ENCODE data around the gene NOC4L. TPM values are rescaled to one million over a fixed set of nuclear protein-coding genes. Genes with fewer than 3 reads are reported as not detected.
A peak's percentile ranks its signal among the peaks of the same experiment; 100 is the strongest.

The NOC4L gene
- polyA plus RNA-seq, 3 donors = 7.3 to 18.0 (median 17.9) TPM

DNA sequence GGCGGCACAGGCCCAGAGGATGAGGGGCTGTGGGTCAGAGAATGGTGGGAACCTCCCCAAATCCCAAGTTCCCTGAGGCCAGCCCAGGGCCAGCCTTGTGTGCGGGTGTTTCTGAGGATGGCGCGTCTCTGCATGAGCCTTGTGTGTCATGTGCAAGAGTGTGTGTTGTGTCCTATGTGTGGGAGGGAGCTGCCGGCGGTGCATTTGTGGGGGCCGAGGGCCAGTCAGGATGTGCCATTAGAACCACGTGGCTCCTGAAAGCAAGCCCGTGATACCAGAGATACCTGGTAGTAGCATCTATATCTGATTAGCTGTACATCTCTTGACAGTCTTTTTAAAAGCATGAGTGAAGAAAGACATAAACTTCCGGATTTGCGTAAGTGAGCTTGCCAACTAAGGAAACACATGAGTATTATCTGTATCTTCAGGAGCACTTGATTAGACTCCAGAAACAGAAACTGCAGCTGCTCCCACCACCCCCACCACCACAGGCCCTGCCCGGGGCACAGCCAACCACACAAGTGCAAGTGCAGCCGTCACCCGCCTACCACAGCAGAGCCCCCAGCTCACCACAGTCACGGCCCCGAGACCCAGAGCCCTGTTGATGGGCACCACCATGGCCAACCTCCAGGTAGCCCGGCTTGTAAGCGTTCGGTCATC lies 19.4 kb upstream of the NOC4L start:
- no peak overlapping the region for H3K4me2 ChIP-seq (replicated peaks; ENCODE audit: extremely low read depth, low read length, poor library complexity, severe bottlenecking)
- peaks cover 1 to 8% (median 5%) of the 10 kb centered on the region in 7 donors for H3K9me3 Mint-ChIP-seq
- H4K20me1 ChIP-seq (ENCODE audit: insufficient read depth, low read length) = no peaks in the 10 kb centered on the region
- DNase-seq = peak in 1 of 3 donors; percentile 28
- H3K4me3 Mint-ChIP-seq = no peak overlapping the region
- no peaks in the 10 kb centered on the region for H3K4me1 Mint-ChIP-seq
- no peaks in the 10 kb centered on the region for H3K9me3 ChIP-seq (replicated peaks in 1 of 2; ENCODE audit: control insufficient read depth in 1 of 2, insufficient read depth in 1 of 2, low read length in 2 of 2)
- WGBS (ENCODE audit: insufficient coverage) = 87% methylated on average over 14 of the region's 19 CpGs
- no peak overlapping the region for H2AFZ ChIP-seq (ENCODE audit: insufficient read depth, low read depth, low read length, poor library complexity, severe bottlenecking)
- TF ChIP-seq, protein P1, sequence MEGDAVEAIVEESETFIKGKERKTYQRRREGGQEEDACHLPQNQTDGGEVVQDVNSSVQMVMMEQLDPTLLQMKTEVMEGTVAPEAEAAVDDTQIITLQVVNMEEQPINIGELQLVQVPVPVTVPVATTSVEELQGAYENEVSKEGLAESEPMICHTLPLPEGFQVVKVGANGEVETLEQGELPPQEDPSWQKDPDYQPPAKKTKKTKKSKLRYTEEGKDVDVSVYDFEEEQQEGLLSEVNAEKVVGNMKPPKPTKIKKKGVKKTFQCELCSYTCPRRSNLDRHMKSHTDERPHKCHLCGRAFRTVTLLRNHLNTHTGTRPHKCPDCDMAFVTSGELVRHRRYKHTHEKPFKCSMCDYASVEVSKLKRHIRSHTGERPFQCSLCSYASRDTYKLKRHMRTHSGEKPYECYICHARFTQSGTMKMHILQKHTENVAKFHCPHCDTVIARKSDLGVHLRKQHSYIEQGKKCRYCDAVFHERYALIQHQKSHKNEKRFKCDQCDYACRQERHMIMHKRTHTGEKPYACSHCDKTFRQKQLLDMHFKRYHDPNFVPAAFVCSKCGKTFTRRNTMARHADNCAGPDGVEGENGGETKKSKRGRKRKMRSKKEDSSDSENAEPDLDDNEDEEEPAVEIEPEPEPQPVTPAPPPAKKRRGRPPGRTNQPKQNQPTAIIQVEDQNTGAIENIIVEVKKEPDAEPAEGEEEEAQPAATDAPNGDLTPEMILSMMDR (IDR thresholded peaks at IDR 0.05) = no peak
- intact Hi-C loops (cut with micrococcal nuclease) = no loop called here
- peaks cover 52 to 59% of the 10 kb centered on the region in 2 donors for H3K36me3 Mint-ChIP-seq
- H3K27me3 ChIP-seq (ENCODE audit: control insufficient read depth in 2 of 2, insufficient read depth in 2 of 2, low read length in 2 of 2) = no peaks in the 10 kb centered on the region
- no peaks in the 10 kb centered on the region for H3K27me3 Mint-ChIP-seq (ENCODE audit: low read depth in 3 of 3)
- H3K27ac Mint-ChIP-seq = peak overlapping the region in 1 of 7 donors; percentile 0
- H3K79me2 ChIP-seq (ENCODE audit: insufficient read depth, low read length) = no peaks in the 10 kb centered on the region
- H3K4me3 ChIP-seq (replicated peaks in 1 of 3; ENCODE audit: low read depth in 2 of 3, low read length in 3 of 3) = no peak overlapping the region
- H3K27ac ChIP-seq (ENCODE audit: low read depth in 1 of 2, low read length in 2 of 2) = no peak overlapping the region
- no peak overlapping the region for H3K9ac ChIP-seq (ENCODE audit: insufficient read depth, low read length, poor library complexity, severe bottlenecking)
- H3K36me3 ChIP-seq (replicated peaks in 1 of 2; ENCODE audit: control insufficient read depth in 1 of 2, insufficient read depth in 2 of 2, low read length in 2 of 2) = peaks cover 27 to 58% of the 10 kb centered on the region in 2 donors
- H3K4me1 ChIP-seq (ENCODE audit: control insufficient read depth in 1 of 2, insufficient read depth in 2 of 2, low read length in 2 of 2) = no peaks in the 10 kb centered on the region

DNA sequence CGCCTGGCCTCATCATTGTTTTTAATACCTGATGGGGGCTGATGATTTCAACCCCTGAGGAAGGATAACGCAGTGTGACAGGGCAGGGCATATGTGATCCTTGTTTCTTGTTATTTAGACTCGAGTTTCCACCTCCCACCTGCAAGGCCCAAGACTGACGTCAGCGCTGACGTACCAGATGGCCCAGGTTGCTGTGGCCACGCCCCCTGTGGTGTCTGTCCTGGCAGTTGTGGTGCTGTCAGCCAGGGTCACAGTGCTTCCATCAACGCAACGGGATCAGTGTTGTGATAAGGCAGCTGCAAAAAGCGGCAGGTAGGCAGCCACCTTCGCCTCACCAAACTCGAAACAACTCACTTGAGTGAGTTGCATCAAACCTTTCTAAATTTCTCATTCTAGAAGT lies 18.5 kb upstream of the NOC4L start:
- no peaks in the 10 kb centered on the region for H3K9me3 ChIP-seq (replicated peaks in 1 of 2; ENCODE audit: control insufficient read depth in 1 of 2, insufficient read depth in 1 of 2, low read length in 2 of 2)
- Mint-ChIP-seq H3K4me1 (no peaks in the 10 kb centered on the region), H3K36me3 (peaks cover 49 to 53% of the 10 kb centered on the region in 2 donors)

More for the DNA sequence above, 18.5 kb upstream of the NOC4L start:
- Histone ChIP-seq H3K36me3 (replicated peaks in 1 of 2; ENCODE audit: control insufficient read depth in 1 of 2, insufficient read depth in 2 of 2, low read length in 2 of 2) (peaks cover 27 to 57% of the 10 kb centered on the region in 2 donors), H3K4me2 (replicated peaks; ENCODE audit: extremely low read depth, low read length, poor library complexity, severe bottlenecking) (no peak overlapping the region), H3K79me2 (ENCODE audit: insufficient read depth, low read length) (no peaks in the 10 kb centered on the region), H2AFZ (ENCODE audit: insufficient read depth, low read depth, low read length, poor library complexity, severe bottlenecking) (no peak overlapping the region), H4K20me1 (ENCODE audit: insufficient read depth, low read length) (no peaks in the 10 kb centered on the region), H3K27me3 (ENCODE audit: control insufficient read depth in 2 of 2, insufficient read depth in 2 of 2, low read length in 2 of 2) (no peaks in the 10 kb centered on the region), H3K9ac (ENCODE audit: insufficient read depth, low read length, poor library complexity, severe bottlenecking) (no peak overlapping the region), H3K27ac (ENCODE audit: low read depth in 1 of 2, low read length in 2 of 2) (no peak overlapping the region), H3K4me1 (ENCODE audit: control insufficient read depth in 1 of 2, insufficient read depth in 2 of 2, low read length in 2 of 2) (no peaks in the 10 kb centered on the region), H3K4me3 (replicated peaks in 1 of 3; ENCODE audit: low read depth in 2 of 3, low read length in 3 of 3) (no peak overlapping the region)
- intact Hi-C loops (cut with micrococcal nuclease) = no loop called here
- Mint-ChIP-seq H3K27ac (no peak overlapping the region), H3K9me3 (peaks cover 1 to 8% (median 5%) of the 10 kb centered on the region in 7 donors), H3K4me3 (no peak overlapping the region), H3K27me3 (ENCODE audit: low read depth in 3 of 3) (no peaks in the 10 kb centered on the region)
- DNase-seq = no peak
- TF ChIP-seq, protein P1 (IDR thresholded peaks at IDR 0.05) = no peak
- 97% methylated on average over 7 of the region's 12 CpGs for whole genome bisulfite sequencing (ENCODE audit: insufficient coverage)

Measured in CD14-positive monocyte (primary cell).